ENCODE results near the gene CEP57L1. TPM values are rescaled to one million over a fixed set of nuclear protein-coding genes. Genes with fewer than 3 reads are reported as not detected.

Gene CEP57L1
- 37.6 TPM for total RNA-seq (2021; ENCODE audit: unreplicated experiment)
- 15.0 TPM for polyA plus RNA-seq (2012; ENCODE audit: insufficient read length)
- Bru-seq, nascent RNA, result percentile 85 among the genes with signal in this experiment
- BruChase-seq, experiment 1, labeled RNA remaining after a 2-hour chase, result percentile 81 among the genes with signal in this experiment
- BruChase-seq, experiment 2, labeled RNA remaining after a 6-hour chase, result percentile 78 among the genes with signal in this experiment
- long read RNA-seq, transcript CEP57L1-205 (11 exons, 2,771 nt), result major isoform, 7 of 74 reads
- long read RNA-seq, partial matches to known transcripts, result 7 of 74 reads
- long read RNA-seq, other reads (novel, unspliced or antisense), result 59 of 74 reads

DNA sequence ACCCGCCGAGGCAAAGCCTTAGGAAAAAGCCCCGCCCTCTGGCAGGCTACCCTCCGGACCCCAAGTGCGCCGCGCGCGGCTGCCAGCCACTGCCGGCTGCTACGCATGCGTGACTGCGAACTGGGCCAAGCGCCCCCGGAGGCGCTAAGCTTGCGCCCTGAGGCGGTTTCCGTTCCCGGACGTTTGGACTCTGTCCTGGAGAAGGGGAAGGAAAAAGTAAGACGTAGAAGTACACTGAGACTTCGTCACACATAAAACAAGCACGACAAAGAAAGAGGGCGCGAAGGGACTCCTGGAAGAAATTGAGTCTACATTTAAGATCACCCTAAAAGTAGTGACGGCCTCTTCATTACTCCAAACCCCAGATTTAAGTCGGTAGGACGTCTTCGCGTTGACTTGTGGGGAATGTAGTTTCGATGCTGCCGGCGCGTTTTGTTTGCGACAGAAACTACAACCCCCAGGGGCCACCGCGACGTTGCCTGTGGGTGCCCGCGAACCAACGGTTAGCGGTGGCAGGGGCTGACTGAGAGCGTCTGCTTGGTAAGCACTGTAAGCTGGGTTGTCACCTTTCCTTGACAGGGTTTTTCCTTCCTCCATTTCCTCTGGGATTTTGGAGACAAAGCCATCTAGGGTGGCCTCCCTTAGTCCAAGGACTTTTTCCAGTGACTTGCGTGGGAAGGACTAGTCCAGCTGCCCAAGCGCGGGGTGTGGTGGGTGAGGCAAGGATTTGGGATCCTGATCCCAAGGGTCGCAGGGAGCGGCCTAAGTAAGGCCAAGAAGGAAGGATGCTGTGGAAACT lies at the start of gene CEP57L1:
CEP57L1 (plus strand) TSS at position 472 of the 799 bp plus-strand sequence. CDS start 49,715 bp downstream, outside the sequence.
- TF ChIP-seq SIN3A (IDR thresholded peaks at IDR 0.05; ENCODE audit: borderline replicate concordance, insufficient read depth, low read depth, low read length), result peak; percentile 95
- TF ChIP-seq, protein P1, sequence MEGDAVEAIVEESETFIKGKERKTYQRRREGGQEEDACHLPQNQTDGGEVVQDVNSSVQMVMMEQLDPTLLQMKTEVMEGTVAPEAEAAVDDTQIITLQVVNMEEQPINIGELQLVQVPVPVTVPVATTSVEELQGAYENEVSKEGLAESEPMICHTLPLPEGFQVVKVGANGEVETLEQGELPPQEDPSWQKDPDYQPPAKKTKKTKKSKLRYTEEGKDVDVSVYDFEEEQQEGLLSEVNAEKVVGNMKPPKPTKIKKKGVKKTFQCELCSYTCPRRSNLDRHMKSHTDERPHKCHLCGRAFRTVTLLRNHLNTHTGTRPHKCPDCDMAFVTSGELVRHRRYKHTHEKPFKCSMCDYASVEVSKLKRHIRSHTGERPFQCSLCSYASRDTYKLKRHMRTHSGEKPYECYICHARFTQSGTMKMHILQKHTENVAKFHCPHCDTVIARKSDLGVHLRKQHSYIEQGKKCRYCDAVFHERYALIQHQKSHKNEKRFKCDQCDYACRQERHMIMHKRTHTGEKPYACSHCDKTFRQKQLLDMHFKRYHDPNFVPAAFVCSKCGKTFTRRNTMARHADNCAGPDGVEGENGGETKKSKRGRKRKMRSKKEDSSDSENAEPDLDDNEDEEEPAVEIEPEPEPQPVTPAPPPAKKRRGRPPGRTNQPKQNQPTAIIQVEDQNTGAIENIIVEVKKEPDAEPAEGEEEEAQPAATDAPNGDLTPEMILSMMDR (IDR thresholded peaks at IDR 0.05), result no peak; the same call in 1 of the 2 replicates
- TF ChIP-seq POLR2AphosphoS5 (IDR thresholded peaks at IDR 0.05; ENCODE audit: low read depth, low read length), result peak; percentile 96
- TF ChIP-seq, protein P2, sequence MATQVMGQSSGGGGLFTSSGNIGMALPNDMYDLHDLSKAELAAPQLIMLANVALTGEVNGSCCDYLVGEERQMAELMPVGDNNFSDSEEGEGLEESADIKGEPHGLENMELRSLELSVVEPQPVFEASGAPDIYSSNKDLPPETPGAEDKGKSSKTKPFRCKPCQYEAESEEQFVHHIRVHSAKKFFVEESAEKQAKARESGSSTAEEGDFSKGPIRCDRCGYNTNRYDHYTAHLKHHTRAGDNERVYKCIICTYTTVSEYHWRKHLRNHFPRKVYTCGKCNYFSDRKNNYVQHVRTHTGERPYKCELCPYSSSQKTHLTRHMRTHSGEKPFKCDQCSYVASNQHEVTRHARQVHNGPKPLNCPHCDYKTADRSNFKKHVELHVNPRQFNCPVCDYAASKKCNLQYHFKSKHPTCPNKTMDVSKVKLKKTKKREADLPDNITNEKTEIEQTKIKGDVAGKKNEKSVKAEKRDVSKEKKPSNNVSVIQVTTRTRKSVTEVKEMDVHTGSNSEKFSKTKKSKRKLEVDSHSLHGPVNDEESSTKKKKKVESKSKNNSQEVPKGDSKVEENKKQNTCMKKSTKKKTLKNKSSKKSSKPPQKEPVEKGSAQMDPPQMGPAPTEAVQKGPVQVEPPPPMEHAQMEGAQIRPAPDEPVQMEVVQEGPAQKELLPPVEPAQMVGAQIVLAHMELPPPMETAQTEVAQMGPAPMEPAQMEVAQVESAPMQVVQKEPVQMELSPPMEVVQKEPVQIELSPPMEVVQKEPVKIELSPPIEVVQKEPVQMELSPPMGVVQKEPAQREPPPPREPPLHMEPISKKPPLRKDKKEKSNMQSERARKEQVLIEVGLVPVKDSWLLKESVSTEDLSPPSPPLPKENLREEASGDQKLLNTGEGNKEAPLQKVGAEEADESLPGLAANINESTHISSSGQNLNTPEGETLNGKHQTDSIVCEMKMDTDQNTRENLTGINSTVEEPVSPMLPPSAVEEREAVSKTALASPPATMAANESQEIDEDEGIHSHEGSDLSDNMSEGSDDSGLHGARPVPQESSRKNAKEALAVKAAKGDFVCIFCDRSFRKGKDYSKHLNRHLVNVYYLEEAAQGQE (IDR thresholded peaks at IDR 0.05; ENCODE audit: insufficient read depth in 1 of 2, low read depth in 2 of 2, low read length in 1 of 2), result no peak
- peak; percentile 48; the same call in 1 of the 2 replicates for TF ChIP-seq TCF7L2 (IDR thresholded peaks at IDR 0.05; ENCODE audit: low read depth, low read length)
- no peaks in the 10 kb centered on the region for H3K9me3 ChIP-seq (ENCODE audit: control insufficient read depth, insufficient read depth, low read depth, low read length)
- CTCF ChIA-PET, result interaction anchor here (0.7 to 0.9 kb wide), 4 partner anchors 287 to 880 kb away, joined by 4 to 6 read pairs (median 5); partner anchors contain the start of gene CD164

DNA sequence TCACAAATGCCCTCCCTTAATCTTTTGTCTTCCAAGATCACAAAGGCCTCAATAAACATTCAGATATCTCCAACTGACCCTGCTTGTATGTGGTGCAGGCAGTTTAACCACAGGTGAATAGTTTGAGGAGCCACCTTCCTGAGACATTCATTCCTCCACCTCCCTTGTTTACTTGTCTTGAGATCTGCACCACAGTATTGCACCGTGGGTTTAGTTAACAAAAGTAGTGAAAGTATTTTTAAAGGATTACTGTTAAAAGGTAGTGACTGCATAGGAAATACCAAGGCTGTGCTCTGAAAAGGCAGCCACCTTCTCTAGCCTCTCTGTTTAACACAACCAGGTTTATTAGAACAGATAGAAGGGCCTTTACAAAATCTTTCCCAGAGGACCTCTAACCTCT lies 47.1 kb upstream of the CEP57L1 start:
- Histone ChIP-seq H3K36me3 (ENCODE audit: control insufficient read depth, insufficient read depth, low read length) (no peaks in the 10 kb centered on the region), H3K27me3 (ENCODE audit: control insufficient read depth, insufficient read depth, low read length) (no peaks in the 10 kb centered on the region), H3K9me3 (ENCODE audit: control insufficient read depth, insufficient read depth, low read depth, low read length) (no peaks in the 10 kb centered on the region), H3K27ac (ENCODE audit: low read length) (no peak overlapping the region), H3K4me3 (ENCODE audit: low read depth in 2 of 2, low read length in 2 of 2) (no peak overlapping the region), H3K4me1 (ENCODE audit: control insufficient read depth, insufficient read depth, low read length) (no peaks in the 10 kb centered on the region)
- in situ Hi-C loops (cut with HindIII; ENCODE audit: low pct_unique_long_range_greater_than_20kb, low sequenced_read_pairs), result no loop called here
- ChIA-PET CTCF (no interaction called here), POLR2A (no interaction called here)
- TF ChIP-seq POLR2AphosphoS5 (IDR thresholded peaks at IDR 0.05; ENCODE audit: low read depth, low read length) (no peak), TCF7L2 (IDR thresholded peaks at IDR 0.05; ENCODE audit: low read depth, low read length) (no peak), SIN3A (IDR thresholded peaks at IDR 0.05; ENCODE audit: borderline replicate concordance, insufficient read depth, low read depth, low read length) (no peak)
- TF ChIP-seq, protein P1 (IDR thresholded peaks at IDR 0.05), result no peak
- TF ChIP-seq, protein P2 (IDR thresholded peaks at IDR 0.05; ENCODE audit: insufficient read depth in 1 of 2, low read depth in 2 of 2, low read length in 1 of 2), result no peak
- no TSS peak for BruUV-seq (replicated peaks)
- ATAC-seq (no peak), DNase-seq (ENCODE audit: low read depth, low spot score) (no peak)
- intact Hi-C loops (cut with micrococcal nuclease; ENCODE audit: unreplicated experiment), result no loop called here

More for the DNA sequence above, at the start of gene CEP57L1:
- no peaks in the 10 kb centered on the region for H3K27me3 ChIP-seq (ENCODE audit: control insufficient read depth, insufficient read depth, low read length)
- DNase-seq (ENCODE audit: low read depth, low spot score) (peak; percentile 98), ATAC-seq (peak; percentile 85)
- in situ Hi-C loops (cut with HindIII; ENCODE audit: low pct_unique_long_range_greater_than_20kb, low sequenced_read_pairs), result no loop called here
- intact Hi-C loops (cut with micrococcal nuclease; ENCODE audit: unreplicated experiment), result loop anchor here (2.0 kb wide), 1 partner anchor 288 kb away; the partner anchor contains the start of gene CD164
- H3K4me3 ChIP-seq (ENCODE audit: low read depth in 2 of 2, low read length in 2 of 2), result peak within 1 kb of the TSS; percentile 64 to 89
- no TSS peak for BruUV-seq (replicated peaks)
- POLR2A ChIA-PET, result interaction anchor here (0.5 to 1.5 kb wide), 10 partner anchors 9 to 697 kb away, joined by 3 to 10 read pairs (median 6); partner anchors contain the start of gene SMPD2
- H3K27ac ChIP-seq (ENCODE audit: low read length), result peak within 1 kb of the TSS; percentile 96
- no peaks in the 10 kb centered on the region for H3K36me3 ChIP-seq (ENCODE audit: control insufficient read depth, insufficient read depth, low read length)
- peaks cover 18% of the 10 kb centered on the region for H3K4me1 ChIP-seq (ENCODE audit: control insufficient read depth, insufficient read depth, low read length)

Measured in Panc1 (cell line).